Upper lobe of left lung (tissue), 4 donors: Measurements from ENCODE around the gene AFAP1.

Experiments
- CTCF ChIP-seq, 6 experiments: fragments of 450-650 bp in 4 of 6; fragments of 200-600 bp in 2 of 6; sonication (generic) in 2 of 6; IDR thresholded peaks; one replicate each; pipeline ENCODE4 v1.5.1; 2016 to 2019; ENCODE audit warnings: antibody characterized with exemption in 6 of 6
- EP300 ChIP-seq, 4 donors: sonication (generic); formaldehyde crosslinking; IDR thresholded peaks; one replicate each; pipeline ENCODE4 v1.5.1; 2017; ENCODE audit warnings: antibody characterized with exemption in 4 of 4, control low read depth in 2 of 4
- POLR2A ChIP-seq, 4 donors: fragments of 450-650 bp; IDR thresholded peaks; one replicate each; pipeline ENCODE4 v1.5.1; 2016 to 2017; ENCODE audit warnings: antibody characterized with exemption in 4 of 4, mild to moderate bottlenecking in 2 of 4
- POLR2AphosphoS5 ChIP-seq, 2 donors: sonication (generic); formaldehyde crosslinking; IDR thresholded peaks; one replicate each; pipeline ENCODE4 v1.5.1; 2017; ENCODE audit warnings: antibody characterized with exemption in 2 of 2

DNA sequence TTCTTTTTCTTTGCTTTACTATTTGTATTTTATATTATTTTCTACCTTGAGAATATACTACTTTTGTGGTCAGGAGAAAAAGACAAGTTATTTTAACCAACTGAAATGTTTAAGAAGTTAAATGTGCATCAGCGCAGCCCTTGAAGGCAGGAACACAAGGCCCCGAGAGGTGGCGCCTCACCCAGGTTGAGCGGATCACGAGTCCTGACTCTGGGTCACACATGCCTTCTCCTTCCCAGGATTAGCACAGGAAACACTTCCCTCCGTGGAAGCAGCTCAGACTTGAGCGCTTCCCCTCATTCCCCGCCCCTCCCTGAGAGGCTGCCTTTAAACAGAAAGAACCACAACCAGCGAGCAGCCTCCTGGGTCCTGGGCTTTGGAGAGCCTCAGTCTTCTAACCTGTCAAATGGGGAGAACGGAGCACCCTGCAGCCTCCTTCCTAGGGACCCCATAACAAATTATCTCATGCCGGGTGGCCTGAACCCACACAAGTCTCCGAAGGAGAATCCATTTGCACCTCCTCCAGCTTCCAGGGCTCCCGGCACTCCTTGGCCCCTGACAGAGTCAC lies 217.6 kb downstream of the AFAP1 start:
- TF ChIP-seq POLR2A (IDR thresholded peaks at IDR 0.05) (no peak), CTCF (IDR thresholded peaks at IDR 0.05) (no peak), POLR2AphosphoS5 (IDR thresholded peaks at IDR 0.05) (no peak), EP300 (IDR thresholded peaks at IDR 0.05) (no peak)
